HCT116 (cell line): ENCODE results near the gene CEMIP2.

Experiments
- CEBPB ChIP-seq: IDR thresholded peaks from 2 replicates; pipeline ENCODE4 v1.6.1; 2012; ENCODE audit warnings: low read depth
- EZH2 ChIP-seq: fragments of 200-600 bp; sonication (generic); IDR thresholded peaks from 2 replicates; pipeline ENCODE4 v1.6.1; 2017; ENCODE audit warnings: antibody characterized with exemption, mixed run types
- EZH2phosphoT487 ChIP-seq: fragments of 200-600 bp; IDR thresholded peaks from 2 replicates; pipeline ENCODE4 v1.6.1; 2018; ENCODE audit warnings: antibody characterized with exemption, borderline replicate concordance
- FOSL1 ChIP-seq: IDR thresholded peaks from 2 replicates; pipeline ENCODE4 v1.6.1; 2012; ENCODE audit warnings: low read depth
- POLR2AphosphoS5 ChIP-seq: IDR thresholded peaks from 2 replicates; pipeline ENCODE4 v1.6.1; 2011; ENCODE audit warnings: mild to moderate bottlenecking, low read depth, low read length, moderate library complexity
- RAD21 ChIP-seq: IDR thresholded peaks from 2 replicates; pipeline ENCODE4 v1.6.1; 2012; ENCODE audit warnings: low read depth, mild to moderate bottlenecking
- SP1 ChIP-seq: IDR thresholded peaks from 2 replicates; pipeline ENCODE4 v1.6.1; 2012; ENCODE audit warnings: low read depth
- SRF ChIP-seq: IDR thresholded peaks from 2 replicates; pipeline ENCODE4 v1.6.1; 2012; ENCODE audit warnings: low read depth
- ZFX ChIP-seq: fragments of 450-650 bp; IDR thresholded peaks from 2 replicates; pipeline ENCODE4 v1.6.1; 2017
- TF ChIP-seq, protein P1 (sequence below): IDR thresholded peaks from 2 replicates; pipeline ENCODE4 v1.6.1; 2012
- TF ChIP-seq, protein P2 (sequence below), 3 experiments: fragments of 200-600 bp in 1 of 3; sonication (generic) in 1 of 3; IDR thresholded peaks in 2 of 3; conservative IDR thresholded peaks in 1 of 3; 2 replicates each; pipeline ENCODE4 v1.5.1; 2012 to 2017; ENCODE audit warnings: low read depth in 2 of 3, low read length in 2 of 3, antibody characterized with exemption in 1 of 3, borderline replicate concordance in 1 of 3, control low read depth in 1 of 3, mild to moderate bottlenecking in 1 of 3, mixed read lengths in 1 of 3, mixed run types in 1 of 3, moderate library complexity in 1 of 3; ENCODE audit not compliant: insufficient read depth in 1 of 3
- TF ChIP-seq, protein P3 (sequence below): IDR thresholded peaks from 2 replicates; pipeline ENCODE4 v1.6.1; 2012; ENCODE audit warnings: low read depth

DNA sequence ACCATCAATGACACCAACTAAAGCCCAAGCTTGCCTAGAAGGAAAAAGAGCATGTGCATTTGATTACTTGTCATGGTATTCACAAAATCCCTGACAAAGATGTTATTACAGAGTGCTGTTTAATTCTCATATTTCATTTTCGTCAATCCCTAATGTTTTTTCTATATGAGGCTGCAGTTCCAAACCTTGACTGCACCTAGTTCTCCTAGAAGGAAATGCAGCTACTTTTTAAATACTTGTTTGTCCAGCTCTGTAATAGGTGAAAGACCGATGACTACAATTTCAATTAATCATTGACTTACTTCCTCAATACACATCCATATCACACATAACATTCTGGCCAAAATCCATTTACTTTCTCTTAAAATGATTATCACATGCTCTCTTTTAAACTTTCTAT is 28.1 kb downstream of the CEMIP2 start:
- TF ChIP-seq EZH2phosphoT487 = no peak
- TF ChIP-seq, protein P1, sequence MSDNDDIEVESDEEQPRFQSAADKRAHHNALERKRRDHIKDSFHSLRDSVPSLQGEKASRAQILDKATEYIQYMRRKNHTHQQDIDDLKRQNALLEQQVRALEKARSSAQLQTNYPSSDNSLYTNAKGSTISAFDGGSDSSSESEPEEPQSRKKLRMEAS = no peak
- TF ChIP-seq, protein P2, sequence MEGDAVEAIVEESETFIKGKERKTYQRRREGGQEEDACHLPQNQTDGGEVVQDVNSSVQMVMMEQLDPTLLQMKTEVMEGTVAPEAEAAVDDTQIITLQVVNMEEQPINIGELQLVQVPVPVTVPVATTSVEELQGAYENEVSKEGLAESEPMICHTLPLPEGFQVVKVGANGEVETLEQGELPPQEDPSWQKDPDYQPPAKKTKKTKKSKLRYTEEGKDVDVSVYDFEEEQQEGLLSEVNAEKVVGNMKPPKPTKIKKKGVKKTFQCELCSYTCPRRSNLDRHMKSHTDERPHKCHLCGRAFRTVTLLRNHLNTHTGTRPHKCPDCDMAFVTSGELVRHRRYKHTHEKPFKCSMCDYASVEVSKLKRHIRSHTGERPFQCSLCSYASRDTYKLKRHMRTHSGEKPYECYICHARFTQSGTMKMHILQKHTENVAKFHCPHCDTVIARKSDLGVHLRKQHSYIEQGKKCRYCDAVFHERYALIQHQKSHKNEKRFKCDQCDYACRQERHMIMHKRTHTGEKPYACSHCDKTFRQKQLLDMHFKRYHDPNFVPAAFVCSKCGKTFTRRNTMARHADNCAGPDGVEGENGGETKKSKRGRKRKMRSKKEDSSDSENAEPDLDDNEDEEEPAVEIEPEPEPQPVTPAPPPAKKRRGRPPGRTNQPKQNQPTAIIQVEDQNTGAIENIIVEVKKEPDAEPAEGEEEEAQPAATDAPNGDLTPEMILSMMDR (IDR thresholded peaks at IDR 0.05 in 2 of 3, conservative IDR thresholded peaks at IDR 0.05 in 1 of 3; ENCODE audit: borderline replicate concordance in 1 of 3, insufficient read depth in 1 of 3, low read depth in 2 of 3, low read length in 2 of 3) = no peak
- no peak for TF ChIP-seq POLR2AphosphoS5
- TF ChIP-seq, protein P3, sequence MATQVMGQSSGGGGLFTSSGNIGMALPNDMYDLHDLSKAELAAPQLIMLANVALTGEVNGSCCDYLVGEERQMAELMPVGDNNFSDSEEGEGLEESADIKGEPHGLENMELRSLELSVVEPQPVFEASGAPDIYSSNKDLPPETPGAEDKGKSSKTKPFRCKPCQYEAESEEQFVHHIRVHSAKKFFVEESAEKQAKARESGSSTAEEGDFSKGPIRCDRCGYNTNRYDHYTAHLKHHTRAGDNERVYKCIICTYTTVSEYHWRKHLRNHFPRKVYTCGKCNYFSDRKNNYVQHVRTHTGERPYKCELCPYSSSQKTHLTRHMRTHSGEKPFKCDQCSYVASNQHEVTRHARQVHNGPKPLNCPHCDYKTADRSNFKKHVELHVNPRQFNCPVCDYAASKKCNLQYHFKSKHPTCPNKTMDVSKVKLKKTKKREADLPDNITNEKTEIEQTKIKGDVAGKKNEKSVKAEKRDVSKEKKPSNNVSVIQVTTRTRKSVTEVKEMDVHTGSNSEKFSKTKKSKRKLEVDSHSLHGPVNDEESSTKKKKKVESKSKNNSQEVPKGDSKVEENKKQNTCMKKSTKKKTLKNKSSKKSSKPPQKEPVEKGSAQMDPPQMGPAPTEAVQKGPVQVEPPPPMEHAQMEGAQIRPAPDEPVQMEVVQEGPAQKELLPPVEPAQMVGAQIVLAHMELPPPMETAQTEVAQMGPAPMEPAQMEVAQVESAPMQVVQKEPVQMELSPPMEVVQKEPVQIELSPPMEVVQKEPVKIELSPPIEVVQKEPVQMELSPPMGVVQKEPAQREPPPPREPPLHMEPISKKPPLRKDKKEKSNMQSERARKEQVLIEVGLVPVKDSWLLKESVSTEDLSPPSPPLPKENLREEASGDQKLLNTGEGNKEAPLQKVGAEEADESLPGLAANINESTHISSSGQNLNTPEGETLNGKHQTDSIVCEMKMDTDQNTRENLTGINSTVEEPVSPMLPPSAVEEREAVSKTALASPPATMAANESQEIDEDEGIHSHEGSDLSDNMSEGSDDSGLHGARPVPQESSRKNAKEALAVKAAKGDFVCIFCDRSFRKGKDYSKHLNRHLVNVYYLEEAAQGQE = no peak
- no peak for TF ChIP-seq SRF
- no peak for TF ChIP-seq EZH2
- no peak for TF ChIP-seq RAD21
- TF ChIP-seq FOSL1 = no peak
- no peak for TF ChIP-seq SP1
- TF ChIP-seq CEBPB = no peak
- TF ChIP-seq ZFX = no peak
